Calu3 (cell line): Measurements from ENCODE around the gene CRACR2B. TPM values are rescaled to one million over a fixed set of nuclear protein-coding genes. Genes with fewer than 3 reads are reported as not detected.

ENCODE experiments used
- BruUV-seq: library from RNA; stranded (reverse); fragments of 400-500 nt; replicated peaks from 2 replicates; lab custom pipeline; 2021; lab: Mats Ljungman, UMichigan
- CTCF ChIA-PET: fragments of 300-600 bp; sonication (Branson Sonifier 250); formaldehyde crosslinking; loops from one replicate; lab custom pipeline; 2022; ENCODE audit warnings: antibody characterized with exemption; lab: Charles Lee
- DNase-seq: peaks from one replicate; pipeline ENCODE4 v3.0.0; 2022
- H3K27ac Mint-ChIP-seq: one replicate; pipeline ENCODE4 v1.8.0; 2022; ENCODE audit warnings: mixed read lengths; ENCODE audit not compliant: unreplicated experiment
- H3K27me3 Mint-ChIP-seq: one replicate; pipeline ENCODE4 v1.8.0; 2022; ENCODE audit warnings: mixed read lengths; ENCODE audit not compliant: unreplicated experiment
- H3K36me3 Mint-ChIP-seq: one replicate; pipeline ENCODE4 v1.8.0; 2022; ENCODE audit warnings: mild to moderate bottlenecking, moderate library complexity, mixed read lengths; ENCODE audit not compliant: insufficient read depth, unreplicated experiment
- H3K4me1 Mint-ChIP-seq: one replicate; pipeline ENCODE4 v1.8.0; 2022; ENCODE audit warnings: mild to moderate bottlenecking, low read depth, mixed read lengths; ENCODE audit not compliant: unreplicated experiment
- H3K4me3 Mint-ChIP-seq: one replicate; pipeline ENCODE4 v1.8.0; 2022; ENCODE audit warnings: mild to moderate bottlenecking, low read depth, moderate library complexity, mixed read lengths; ENCODE audit not compliant: unreplicated experiment
- H3K9me3 Mint-ChIP-seq: one replicate; pipeline ENCODE4 v1.8.0; 2022; ENCODE audit warnings: low read depth, mixed read lengths; ENCODE audit not compliant: unreplicated experiment
- CTCF ChIP-seq: fragments of 200-600 bp; IDR thresholded peaks from one replicate; pipeline ENCODE4 v1.8.0; 2022; ENCODE audit warnings: antibody characterized with exemption; ENCODE audit not compliant: unreplicated experiment
- intact Hi-C: fragments of 100-400 bp; cut with micrococcal nuclease; formaldehyde crosslinking; loops from one replicate; pipeline ENCODE4 v1.10.0; 2022; ENCODE audit not compliant: unreplicated experiment
- total RNA-seq: library from RNA; stranded (reverse); gene quantifications from 2 replicates; pipeline ENCODE4 v1.2.3, GENCODE V29; 2022

Gene CRACR2B
- total RNA-seq, 1 experiment from 2014 or later, result 33.4 TPM

DNA sequence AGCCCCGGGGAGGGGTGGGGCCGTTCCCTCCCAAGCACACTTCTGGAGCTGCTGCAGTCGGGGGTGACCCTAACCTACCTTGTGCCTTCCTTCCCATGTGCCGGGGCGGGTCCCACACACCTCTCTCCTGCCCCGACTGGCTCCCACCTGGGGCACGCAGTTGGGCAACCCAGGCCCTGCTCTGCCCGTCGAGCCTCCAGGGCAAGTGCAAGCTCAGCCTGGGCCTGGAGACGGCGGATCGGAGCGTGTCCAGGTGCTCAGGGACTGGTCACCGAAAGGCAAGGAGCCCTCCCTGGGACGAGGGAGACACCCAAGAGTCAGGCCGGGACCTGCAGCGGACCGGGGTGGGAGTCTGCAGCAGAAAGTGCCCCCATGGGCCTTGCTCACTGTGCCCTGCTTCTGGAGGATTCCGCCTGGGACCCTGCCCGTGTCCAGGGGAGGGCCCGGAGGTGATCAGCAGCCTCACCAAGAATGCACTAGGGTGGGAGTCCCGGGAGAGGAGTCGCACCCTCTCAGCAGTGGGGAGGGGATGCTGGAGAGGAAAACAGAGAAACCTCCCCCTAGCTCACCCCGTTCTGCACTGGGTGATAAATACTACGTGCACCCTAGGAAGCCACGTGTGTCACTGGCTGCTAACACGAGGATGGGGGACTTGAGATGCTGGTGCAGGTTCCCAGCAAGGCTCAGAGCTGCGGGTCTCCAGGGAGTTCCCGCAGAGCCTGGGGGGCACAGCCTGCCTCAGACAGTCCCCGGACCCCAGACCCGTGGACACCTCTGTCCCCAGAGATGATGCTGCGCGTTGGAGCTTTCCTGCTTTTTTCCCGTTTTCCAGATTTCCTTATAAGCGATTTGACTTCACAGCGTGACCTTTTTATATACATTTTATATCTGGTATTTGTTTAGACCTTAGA is 45.2 kb upstream of the CRACR2B start:
- Mint-ChIP-seq H3K27me3 (no peaks in the 10 kb centered on the region), H3K36me3 (peaks cover 53% of the 10 kb centered on the region), H3K4me3 (no peak overlapping the region), H3K4me1 (no peaks in the 10 kb centered on the region), H3K27ac (no peak overlapping the region), H3K9me3 (no peaks in the 10 kb centered on the region)
- TF ChIP-seq CTCF, result no peak
- DNase-seq, result no peak
- intact Hi-C loops, result no loop called here
- no TSS peak for BruUV-seq
- CTCF ChIA-PET, result no interaction called here

DNA sequence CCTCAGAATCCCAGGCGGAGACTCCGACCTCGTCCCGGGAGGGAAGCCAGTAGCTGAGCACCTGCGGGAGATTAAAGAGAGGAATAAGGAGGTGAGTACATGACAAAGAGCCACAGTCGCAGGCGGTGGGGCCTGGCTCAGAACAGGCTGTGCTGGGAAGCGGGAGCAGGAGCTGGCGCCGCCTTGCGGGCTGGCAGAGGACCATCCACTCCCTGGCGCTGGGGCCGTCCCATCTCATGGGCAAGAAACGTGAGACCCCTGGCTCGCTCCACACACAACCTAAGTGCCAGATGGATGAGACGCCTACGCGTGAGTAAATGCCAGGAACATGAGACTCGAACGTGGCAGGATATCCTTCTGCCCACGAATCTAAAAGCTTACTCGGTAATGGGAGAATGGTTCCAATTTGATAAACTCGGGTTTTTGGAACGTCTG is 44.1 kb upstream of the CRACR2B start:
- DNase-seq, result no peak
- no peak for TF ChIP-seq CTCF
- CTCF ChIA-PET, result no interaction called here
- Mint-ChIP-seq H3K36me3 (peaks cover 45% of the 10 kb centered on the region), H3K27ac (no peak overlapping the region), H3K4me1 (no peaks in the 10 kb centered on the region), H3K27me3 (no peaks in the 10 kb centered on the region), H3K9me3 (no peaks in the 10 kb centered on the region), H3K4me3 (no peak overlapping the region)
- intact Hi-C loops, result no loop called here
- no TSS peak for BruUV-seq

DNA sequence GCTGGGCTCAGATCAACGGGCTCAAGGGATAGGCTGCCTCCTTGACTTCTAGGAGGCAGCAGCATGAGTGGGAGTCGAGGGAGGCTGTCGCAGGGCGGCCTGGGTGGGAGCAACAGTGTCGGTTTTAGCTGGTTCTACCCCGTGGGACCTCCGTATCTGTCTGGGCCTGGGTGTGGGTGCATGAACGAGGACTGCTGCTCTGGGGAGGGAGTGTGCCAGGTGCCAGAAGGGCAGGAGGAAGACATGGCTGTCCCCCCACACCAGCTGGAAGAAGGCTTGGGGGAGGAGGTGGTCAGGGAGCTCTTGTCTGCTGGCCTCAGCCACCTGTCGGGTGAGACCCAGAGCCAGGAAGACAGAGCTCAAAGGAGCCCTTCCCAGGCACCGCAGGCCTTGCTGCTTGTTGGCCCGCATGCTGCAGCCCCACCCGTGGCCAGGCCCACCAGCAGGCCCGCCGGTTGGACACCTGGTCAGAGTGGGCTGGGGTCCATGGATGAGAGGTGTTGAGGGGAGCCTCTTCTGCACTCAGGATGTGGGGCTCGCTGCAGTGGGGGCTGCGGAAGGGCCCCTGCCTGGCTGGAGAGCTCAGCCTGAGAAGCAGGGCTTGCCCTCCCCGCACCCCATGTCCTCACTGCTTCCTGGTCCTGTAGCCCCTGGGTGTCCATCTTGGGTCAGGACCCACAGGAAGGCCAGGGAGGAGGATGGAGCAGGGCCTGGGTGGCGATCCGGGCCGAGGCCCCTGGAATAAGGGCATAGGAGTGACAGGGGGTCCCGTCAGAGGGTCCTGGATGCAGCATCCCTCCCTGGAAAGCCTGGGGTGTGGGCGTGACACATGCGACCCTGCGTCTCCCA is 41.3 kb upstream of the CRACR2B start:
- H3K36me3 Mint-ChIP-seq, result peaks cover 49% of the 10 kb centered on the region
- intact Hi-C loops, result no loop called here
- CTCF ChIA-PET, result interaction anchor here (0.6 kb wide), 1 partner anchor 9 kb away, joined by 4 read pairs; no protein-coding TSS in a partner anchor

More for the DNA sequence above, 41.3 kb upstream of the CRACR2B start:
- H3K9me3 Mint-ChIP-seq, result no peaks in the 10 kb centered on the region
- TF ChIP-seq CTCF, result no peak
- no peak overlapping the region for H3K27ac Mint-ChIP-seq
- no peak overlapping the region for H3K4me3 Mint-ChIP-seq
- H3K27me3 Mint-ChIP-seq, result no peaks in the 10 kb centered on the region
- BruUV-seq, result no TSS peak
- H3K4me1 Mint-ChIP-seq, result no peaks in the 10 kb centered on the region
- no peak for DNase-seq
